Endometrium (tissue), 2 donors: ENCODE results near the gene TEPSIN.

ENCODE experiments used
- FAIRE-seq: peaks from 2 replicates; lab custom pipeline; 2012; peaks lifted over from hg19 to GRCh38; lab: Jason Lieb, UNC
- donor health status: control.
- donor health status: control.

The TEPSIN gene

GRCh38 chr17:81197409-81197795, 41.5 kb downstream of the TEPSIN start:
- FAIRE-seq: no peak

DNA sequence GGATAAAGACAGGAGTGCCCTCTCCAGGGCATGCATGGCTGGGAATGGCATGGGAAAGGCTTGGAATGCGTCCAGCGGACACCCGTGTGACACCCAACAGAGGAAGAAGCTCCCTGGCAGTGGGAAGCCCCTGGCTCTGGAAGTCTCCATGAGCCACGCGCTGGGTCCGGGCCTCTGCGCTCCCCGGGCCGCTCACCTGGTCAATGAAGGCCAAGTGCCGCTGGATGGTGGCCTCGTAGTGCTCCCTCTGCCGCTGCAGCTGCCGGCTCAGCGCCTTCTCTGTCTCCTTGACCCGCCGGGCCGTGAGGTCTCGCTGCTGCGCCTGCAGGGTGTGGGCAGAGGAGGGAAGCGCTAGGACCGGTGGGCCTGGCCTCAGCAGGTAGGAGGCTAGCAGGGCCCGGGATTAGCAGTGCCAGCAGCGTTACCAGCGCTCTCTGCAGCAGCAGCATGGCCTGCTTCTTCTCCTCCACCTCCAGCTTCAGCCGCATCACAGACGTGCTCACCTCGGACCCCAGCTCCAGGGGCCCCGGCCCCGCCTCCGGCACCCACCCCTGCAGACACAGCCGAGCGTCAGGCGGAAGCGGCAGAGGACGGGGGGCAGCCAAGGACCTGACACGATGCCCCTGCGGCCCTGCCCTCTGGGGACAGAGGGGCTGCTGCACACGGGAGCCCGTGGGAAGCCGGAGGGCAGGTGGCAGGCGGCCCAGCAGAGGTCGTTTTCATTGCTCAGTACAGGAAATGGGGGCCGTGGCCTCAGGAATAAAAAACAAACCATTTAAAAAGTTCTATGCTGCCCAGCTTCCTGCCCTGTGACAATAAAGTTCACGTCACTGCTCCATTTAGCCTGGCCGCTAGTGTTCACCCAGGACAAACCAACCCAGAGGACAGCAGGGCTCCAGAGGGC, 42.1 kb downstream of the TEPSIN start:
- FAIRE-seq: no peak

DNA sequence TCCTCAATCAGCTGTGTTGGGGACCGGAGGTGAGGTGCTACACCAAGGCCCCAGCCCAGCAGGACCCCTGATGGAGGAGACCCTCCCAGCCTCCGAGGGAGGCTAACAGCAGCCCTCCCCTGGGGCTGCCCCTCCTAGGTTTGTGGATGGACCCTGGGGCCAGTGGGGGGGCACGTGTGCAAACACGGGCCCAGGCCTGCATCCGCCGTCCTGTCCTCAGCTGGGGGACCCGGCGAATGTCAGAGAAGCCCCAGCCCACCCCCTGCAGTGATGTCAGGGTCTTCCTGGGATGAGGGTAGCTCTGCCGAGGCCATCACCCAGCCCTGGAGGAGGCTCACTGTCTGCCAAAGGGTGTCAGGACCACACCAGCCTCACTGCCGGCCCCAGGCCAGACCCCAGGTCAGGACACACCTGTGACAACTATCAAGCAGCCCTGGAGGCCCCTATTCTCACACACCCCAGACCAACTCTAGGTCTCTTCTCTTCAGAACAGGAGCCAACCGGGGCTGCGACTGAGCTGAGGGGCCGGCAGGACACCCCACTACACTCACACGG, 42.8 kb downstream of the TEPSIN start:
- FAIRE-seq: no peak

- no peak for FAIRE-seq
Observed at GRCh38 chr17:81194941-81195901, 43.6 kb downstream of the TEPSIN start.

DNA sequence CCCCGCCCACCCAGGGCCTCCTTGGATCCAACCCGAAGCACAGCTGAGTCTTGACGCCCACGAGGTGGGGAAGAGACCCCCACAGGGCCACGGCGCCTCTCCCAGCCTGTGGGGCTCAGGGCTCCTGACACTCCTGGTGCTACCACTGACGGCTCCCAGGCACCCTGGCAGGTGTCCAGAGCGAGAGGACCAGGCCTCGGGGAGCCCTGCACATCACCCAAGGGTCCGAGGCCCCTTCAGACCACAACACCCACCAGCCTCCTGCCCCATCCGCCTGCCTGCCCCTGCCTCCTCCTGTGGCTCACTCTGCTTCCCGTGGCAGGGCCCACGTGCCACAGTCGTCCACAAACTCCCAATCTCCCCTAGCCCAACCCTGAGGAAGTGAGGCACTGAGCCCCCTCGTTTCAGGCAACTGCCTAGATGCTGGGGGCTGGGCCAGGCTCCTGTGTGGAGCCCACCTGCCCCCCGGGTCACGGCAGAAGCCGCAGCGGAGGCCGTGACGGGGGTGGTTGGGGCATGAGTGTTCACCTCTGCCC, 44.6 kb downstream of the TEPSIN start:
- no peak for FAIRE-seq

DNA sequence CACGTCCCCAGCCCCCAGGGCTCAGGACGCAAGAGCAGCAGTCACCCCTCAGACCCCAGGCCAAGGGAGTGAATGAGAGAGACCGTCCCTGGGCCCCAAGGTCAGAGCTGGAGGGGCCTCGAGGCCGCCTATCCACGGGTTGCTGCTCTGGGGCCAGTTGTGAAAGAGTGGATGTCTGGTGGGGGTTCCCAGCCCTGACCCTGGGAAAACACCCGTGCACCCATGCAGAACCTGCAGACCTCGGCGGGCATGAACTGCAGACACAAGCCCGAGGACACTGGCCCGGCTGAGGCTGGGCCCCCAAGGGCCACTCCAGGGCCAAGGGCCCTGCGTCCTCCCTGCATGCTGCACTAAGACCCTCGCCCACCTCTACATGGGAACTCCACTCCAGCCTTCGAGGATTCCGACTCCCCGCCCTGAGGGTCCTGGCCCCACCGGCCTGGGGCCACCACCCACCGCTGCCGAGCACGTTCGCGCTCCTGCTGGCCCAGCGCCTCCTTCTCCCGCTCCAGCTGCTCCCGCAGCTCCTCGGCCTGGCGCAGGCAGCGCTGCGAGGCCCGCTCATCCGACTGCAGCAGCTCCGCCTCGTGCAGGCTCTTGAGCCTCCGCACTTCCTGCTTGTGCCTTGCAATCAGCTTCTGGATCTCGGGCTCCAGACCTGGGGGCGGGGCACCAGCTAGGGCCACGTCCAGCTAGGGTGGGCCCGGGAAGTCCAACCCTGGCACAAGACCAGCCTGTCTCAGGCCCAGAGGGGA, 45.2 kb downstream of the TEPSIN start:
- no peak for FAIRE-seq

- FAIRE-seq: no peak
Observed at GRCh38 chr17:81193051-81193410, 45.8 kb downstream of the TEPSIN start.

DNA sequence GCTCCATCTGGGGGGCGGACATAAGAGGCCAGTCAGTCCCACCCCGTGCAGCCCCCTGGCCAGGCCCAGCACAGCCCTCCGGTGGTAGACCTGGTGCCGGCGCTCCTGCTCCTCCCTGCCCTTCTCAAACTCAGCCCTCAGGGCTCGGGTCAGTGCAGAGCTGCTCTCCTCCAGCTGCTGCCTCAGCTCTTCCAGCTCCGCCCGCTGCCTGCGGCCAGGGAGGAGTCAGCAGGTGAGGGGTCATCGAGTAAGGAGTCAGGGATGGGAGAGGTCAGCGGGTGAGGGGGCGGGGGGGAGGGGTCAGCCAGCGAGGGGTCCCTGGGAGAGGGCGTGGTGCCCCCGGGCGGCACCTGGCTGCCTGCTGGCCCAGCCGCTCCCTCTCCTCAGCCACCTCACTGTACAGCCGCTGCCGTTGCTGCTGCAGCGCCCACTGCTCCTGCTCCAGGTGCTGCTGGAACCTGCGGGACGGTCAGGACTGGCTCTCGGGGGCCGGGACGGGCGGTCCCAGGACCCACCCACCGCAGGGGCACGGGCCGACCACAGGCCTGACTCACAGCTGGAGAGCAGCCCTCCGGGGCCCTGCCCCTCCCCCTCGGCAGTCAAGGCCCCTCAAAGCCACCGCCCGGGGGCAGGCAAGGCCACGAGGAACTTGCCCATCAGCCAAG, 46.3 kb downstream of the TEPSIN start:
- FAIRE-seq: no peak

- no peak for FAIRE-seq
Observed at GRCh38 chr17:81191646-81192045, 47.2 kb downstream of the TEPSIN start.

- FAIRE-seq: no peak
Observed at GRCh38 chr17:81191116-81191515, 47.7 kb downstream of the TEPSIN start.

- FAIRE-seq: no peak
Observed at GRCh38 chr17:81190591-81190990, 48.3 kb downstream of the TEPSIN start.

GRCh38 chr17:81189670-81190530, 49.0 kb downstream of the TEPSIN start:
- FAIRE-seq: no peak

- FAIRE-seq: no peak
Observed at GRCh38 chr17:81189016-81189415, 49.8 kb downstream of the TEPSIN start.

DNA sequence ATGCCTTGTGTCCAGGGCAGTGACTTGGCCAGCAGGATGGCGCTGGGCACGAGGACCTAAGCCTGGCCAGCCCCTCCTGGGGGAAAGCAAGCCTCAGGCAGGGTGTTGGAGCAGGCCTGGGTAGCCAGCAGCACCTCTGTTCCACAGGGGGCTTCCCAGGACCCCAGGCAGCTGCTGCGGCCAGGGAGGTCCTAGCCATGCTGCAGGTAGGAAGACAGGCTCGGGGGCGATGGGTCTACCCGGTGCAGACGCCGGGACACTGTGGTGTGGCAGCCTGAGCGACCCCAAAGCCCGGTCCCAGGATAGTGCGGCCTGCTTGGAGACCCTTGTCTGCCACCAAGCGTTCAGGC, 50.4 kb downstream of the TEPSIN start:
- FAIRE-seq: no peak

- FAIRE-seq: no peak
Observed at GRCh38 chr17:81187586-81188490, 51.0 kb downstream of the TEPSIN start.

GRCh38 chr17:81187120-81187519, 51.7 kb downstream of the TEPSIN start:
- FAIRE-seq: no peak

DNA sequence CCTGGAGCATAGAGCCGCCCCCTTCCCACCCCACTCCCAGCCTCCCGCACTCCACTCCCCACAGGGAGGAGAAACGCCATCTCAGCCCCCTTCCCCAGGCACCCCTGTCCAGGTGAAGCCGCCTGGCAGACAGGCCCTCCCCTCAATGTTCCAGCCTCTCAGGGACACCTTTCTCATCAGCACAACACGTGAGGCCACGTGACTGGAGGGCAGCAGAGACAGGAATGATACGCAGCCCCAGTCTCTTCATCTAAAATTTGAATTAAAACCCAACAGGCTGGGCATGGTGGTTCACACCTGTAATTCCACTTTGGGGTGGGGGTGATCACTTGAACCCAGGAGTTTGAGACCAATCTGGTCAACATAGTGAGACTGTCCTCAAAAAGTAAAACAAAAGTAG, 52.7 kb downstream of the TEPSIN start:
- no peak for FAIRE-seq

DNA sequence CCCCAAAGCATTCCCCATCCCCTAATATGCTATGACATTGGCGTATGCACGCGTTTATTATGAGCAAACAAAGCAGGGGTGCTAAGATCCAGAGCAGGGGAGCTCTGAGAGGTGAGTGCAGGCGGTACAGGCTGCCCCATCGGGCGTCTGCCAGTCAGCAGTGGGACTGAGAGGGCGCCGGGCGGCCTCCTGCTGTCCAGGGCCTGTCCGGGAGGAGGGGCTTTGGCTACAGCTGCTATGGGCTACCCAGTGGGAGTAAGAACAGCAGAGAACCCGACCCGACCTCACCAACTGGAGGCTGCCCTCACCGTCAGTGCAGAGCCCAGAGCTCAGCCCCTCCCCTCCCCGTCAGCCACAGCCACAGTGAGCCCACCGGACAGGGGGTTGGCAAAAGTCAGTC, 54.3 kb downstream of the TEPSIN start:
- FAIRE-seq: no peak

DNA sequence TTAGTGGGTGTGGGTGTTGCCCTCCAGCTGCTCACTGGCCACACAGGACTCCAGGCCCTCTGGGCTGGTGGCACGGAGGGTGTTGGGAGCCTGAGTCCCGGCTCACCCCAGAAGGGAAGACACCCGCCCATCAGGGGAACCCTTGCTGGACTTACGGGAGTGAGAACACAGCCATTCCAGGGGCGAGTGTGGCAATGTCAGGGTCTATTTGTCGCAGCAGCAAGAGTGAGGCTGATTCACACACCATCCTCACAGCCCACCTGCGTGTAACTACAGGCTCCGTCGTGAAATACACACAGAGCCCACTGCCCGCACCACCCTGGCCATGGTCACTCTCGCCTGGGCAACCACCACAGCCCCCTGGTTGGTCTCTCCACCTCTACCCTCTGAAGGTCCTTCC, 55.0 kb downstream of the TEPSIN start:
- no peak for FAIRE-seq
